Measurements from ENCODE around the gene PACSIN3.

- TF ChIP-seq, protein P1, sequence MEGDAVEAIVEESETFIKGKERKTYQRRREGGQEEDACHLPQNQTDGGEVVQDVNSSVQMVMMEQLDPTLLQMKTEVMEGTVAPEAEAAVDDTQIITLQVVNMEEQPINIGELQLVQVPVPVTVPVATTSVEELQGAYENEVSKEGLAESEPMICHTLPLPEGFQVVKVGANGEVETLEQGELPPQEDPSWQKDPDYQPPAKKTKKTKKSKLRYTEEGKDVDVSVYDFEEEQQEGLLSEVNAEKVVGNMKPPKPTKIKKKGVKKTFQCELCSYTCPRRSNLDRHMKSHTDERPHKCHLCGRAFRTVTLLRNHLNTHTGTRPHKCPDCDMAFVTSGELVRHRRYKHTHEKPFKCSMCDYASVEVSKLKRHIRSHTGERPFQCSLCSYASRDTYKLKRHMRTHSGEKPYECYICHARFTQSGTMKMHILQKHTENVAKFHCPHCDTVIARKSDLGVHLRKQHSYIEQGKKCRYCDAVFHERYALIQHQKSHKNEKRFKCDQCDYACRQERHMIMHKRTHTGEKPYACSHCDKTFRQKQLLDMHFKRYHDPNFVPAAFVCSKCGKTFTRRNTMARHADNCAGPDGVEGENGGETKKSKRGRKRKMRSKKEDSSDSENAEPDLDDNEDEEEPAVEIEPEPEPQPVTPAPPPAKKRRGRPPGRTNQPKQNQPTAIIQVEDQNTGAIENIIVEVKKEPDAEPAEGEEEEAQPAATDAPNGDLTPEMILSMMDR (IDR thresholded peaks at IDR 0.05) = no peak
- TF ChIP-seq POLR2A (IDR thresholded peaks at IDR 0.05) = no peak
Observed at GRCh38 chr11:47189100-47189834, 3.0 kb upstream of the PACSIN3 start.
